DMS114 treated with DMSO at 0.1 percent for 48 hours (cell line): Measurements from ENCODE around the gene MICAL1.

Source experiments
- DNase-seq: peaks from one replicate; lab custom pipeline; 2025; ENCODE audit not compliant: unreplicated experiment; lab: John Stamatoyannopoulos, UW

The MICAL1 gene

DNA sequence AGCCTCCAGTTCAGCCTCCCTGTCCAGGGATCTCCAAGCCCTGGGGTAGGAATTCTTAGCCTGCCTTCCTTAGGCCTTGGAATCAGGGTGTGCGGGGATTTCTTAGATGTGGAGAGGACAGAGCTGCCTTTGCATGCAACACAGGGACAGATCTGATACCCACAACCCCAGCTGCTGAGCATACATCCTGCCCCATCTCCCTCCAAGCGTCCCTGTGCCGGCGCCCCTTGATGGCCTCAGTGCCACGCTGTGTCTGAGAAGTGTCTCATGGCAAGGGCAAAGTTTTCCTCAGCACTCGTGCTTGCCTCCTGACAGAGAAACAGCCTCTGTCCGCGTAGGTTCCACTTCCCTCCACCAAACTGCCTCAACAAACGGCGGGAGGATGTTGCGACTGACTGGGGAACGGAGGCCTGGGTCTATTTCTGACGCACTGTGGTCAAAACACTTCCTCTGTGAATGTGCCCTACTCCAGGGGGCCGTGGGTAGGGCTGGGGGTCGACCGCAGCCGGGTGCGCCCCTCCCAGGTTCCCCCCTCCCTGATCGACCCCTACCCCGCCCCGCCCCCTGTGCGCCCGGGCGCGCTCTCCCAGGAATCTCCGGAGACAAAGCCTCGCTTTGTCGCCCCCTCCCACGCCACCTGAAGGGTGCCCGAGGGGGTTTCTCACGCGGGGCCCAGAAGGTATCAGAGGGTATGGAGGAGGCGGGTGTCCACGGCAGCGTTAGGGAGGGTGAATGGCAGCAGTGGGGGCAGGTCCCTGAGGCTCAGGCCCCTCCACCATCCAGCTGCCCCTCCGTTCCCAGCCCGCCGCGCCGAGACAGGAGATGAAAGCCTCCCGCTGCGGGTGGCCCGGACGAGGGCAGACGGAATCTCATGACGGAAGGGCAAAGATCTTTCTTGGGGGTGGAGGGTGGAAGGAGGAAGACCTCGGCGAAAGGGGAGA lies 806 bp downstream of the MICAL1 start:
- DNase-seq = no peak

DNA sequence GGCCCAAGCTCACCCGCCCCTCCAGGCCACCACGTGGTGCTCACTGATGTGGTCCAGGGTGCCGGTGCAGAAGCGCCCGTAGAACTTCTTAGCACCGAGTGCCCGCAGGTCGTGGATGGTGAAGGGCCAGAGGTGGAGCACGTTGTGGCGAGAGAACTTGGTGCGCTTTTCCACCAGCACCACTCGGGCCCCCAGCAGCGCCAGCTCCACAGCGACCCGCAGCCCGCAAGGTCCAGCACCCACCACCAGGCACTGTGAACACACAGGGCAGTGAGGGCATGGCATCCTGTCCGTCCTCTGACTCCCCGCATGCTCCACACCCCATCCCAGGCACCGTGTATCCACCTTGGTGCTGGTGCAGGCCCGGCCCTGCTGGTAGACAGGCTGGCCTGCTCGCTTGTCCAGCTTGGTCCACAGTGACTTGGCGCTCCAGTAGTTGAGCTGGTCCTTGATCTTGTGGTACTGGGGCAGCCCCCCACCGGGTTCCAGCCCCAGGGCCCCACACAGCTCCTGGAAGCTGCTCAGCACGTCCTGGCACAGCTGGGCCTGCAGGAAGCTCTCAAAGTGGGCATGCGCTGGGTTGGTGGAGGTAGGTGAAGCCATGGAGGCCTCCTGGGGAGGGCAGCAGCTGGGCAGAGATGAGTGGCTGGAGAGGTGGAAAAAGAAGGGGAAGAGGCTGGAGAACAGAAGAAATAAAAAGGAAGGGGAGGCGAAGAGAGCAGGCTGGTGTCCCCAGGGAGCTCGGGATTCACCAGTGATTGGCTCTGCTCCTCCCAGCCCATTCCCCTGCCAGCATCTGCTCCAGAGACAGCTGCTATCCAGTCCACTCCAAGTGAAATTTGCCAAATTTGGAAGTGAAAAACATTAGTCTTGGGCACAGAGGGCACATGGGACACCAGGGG lies 1.7 kb downstream of the MICAL1 start:
- DNase-seq = no peak

DNA sequence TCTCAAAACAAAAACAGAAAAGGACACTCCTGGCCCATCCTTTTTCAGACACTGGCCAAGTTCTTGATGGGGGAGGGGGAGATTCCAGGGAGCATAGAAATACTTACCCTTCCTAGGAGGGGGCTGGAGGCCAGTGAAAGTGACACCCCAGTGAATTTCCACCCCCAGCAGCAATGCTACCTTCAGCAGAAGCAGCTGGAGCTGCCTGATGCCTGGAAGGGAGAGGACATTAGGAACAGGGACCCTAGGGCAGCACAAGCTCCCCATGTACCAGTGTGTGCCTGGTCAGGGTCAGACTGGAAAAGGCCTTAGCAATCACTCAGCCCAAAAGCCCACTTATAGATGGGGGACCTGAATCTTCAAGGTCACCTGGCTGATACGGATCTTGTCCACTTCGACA lies 2.4 kb downstream of the MICAL1 start:
- no peak for DNase-seq

GRCh38 chr6:109452181-109452580 lies 3.4 kb downstream of the MICAL1 start:
- no peak for DNase-seq

GRCh38 chr6:109451376-109451775 lies 4.2 kb downstream of the MICAL1 start:
- no peak for DNase-seq

DNA sequence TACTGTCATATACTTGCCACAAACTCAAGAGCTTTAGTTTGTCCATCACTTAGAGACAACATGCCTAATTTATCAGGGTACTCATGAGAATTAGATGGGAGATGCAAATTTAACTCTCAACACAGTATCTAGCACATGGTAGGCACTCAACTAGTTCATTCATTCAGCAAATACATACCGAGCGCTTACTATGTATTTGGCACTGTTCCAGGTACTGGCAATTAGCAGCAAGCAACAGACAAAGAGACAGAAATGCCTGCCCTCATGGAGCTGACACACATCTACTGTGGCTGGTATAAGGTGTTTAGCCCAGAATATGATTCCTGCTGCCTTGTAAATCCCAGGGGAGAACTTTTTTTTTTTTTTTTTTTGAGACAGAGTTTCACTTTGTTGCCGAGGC lies 4.8 kb downstream of the MICAL1 start:
- DNase-seq = no peak

DNA sequence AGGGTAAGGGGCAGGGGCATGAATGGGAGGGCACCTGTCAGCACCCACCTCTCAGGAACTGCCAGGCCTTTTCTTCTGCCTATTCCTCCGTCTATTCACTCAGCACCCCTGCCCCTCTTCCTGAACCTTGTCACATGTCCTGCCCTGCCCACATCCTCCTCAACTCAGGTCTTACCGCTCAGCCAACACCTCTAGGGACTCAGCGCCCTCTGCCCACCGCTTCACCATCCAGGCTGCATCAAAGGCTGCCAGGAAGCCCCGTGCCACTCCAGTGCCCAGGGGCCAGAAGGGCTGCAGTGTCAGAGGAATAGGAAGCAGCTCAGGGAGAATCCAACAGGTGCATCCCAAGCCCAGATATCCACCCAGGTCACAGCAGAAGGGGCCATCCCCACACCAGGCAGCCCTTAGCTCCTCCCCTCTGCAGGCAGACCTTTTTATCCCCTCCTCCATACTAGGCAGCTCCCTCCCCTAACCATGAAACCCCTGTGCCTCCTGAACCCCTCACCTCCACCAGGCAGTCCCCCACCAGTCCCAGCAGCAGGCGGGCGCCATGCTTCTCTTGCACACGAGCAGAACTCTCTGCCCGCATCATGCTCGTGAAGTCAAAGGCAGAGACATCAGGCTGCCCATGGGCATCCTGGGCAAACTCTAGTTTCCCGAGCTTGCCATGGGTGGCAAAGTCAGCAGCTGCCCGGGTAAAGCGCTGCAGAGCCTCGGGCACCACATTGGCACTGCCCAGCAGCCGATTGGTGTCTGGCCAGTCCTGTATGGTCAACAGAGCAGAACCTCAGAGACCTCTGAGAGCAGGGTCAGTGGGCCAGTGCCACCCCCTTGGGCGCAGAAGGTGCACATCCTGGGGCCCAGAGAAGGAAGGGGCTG lies 5.5 kb downstream of the MICAL1 start:
- no peak for DNase-seq

GRCh38 chr6:109449064-109449794 lies 6.3 kb downstream of the MICAL1 start:
- DNase-seq = no peak

DNA sequence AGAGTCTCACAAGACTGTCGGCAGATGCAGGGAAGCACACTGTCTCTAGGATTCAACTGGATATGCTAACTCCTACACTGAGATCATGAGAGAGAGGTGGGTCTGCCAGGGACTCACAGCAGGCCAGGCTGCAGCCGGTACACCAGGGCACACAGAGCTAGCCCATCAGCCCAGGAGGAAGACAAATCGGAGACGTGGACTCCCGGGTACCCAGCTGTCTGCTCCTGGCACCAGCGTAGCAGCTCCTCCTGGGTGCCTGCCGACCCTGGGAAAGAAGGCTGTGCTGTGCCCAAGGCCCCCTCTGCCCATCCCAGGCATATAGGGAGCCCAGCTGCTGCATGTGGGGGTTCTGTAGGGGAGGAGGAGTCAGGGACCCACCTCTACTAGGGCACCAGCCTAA lies 7.0 kb downstream of the MICAL1 start:
- no peak for DNase-seq

DNA sequence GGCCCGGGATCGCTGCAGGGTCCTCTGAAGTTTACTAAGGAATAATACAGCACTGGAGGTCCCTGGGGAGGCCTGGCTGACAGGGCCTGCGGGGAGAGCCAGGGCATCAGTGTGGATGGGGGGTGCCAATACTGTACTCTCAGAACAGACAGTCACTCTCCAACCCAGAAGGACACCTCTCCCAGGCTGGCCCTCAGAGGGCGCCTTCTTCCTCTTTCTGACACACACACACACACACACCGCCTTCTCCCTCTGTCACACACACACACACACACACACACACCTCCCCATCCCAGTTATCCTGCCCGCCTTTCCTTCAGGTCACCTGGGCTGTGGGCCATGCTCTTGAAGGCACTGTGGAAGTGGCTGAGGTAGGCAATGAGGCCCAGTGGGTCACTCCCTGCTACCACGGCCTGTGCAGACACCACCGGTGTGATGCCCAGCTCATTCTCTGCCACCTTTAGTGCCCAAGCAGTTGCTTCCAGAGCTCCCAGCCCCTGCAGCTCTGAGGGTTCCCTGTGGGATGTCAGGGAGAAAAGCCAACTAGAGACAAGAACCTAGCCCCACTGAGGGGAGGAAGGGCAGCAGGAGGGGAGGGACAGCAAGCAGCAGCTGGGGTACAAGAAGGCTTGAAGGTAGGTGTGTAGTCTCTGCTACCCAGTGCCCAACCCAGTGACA lies 7.6 kb downstream of the MICAL1 start:
- DNase-seq = peak; percentile 9

- no peak for DNase-seq
Observed at GRCh38 chr6:109447087-109447486, 8.5 kb downstream of the MICAL1 start.

GRCh38 chr6:109446541-109446940 lies 9.0 kb downstream of the MICAL1 start:
- DNase-seq = no peak

DNA sequence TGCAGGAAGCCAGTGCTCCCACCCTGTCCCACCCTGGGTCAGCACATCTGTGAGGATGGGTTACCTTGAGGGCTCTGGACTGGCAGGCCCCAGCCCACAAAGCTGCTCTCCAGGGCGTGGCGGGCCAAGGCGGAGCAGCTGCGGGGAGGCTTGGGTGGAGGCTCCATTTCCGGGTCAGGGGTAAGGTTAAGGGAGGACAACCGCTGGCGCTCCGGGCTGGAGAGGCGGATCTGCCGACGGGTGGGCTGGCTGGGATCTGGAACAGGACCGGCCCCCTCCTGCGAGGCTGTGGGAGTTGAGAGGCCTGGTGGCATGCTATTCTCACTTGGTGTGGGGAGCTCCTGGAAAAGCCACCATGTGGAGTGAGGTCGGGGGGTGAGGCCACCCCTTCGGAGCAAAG lies 9.5 kb downstream of the MICAL1 start:
- no peak for DNase-seq

DNA sequence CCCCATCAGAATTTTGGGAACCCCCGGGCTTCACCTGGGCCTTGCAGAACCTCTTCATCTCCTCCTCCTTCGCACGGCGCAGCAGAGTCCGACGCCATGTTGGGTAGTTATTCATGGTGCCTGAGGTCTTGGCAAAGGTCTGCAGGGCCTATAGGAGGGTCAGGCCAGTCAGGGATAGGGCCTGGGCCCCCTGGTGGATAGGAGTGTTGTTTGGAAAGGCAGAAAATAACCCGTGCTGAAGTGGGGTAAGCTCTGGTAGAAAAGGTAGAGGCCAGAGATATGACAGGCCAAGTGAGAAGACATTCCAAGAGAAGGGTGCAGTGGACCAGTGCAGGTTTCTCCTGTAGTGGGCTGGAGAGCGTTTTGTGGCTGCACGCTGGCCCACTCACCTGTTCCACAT lies 10.2 kb downstream of the MICAL1 start:
- DNase-seq = no peak

GRCh38 chr6:109443425-109443950 lies 12.1 kb downstream of the MICAL1 start:
- DNase-seq = no peak

- DNase-seq = no peak
Observed at GRCh38 chr6:109442393-109442924, 13.1 kb downstream of the MICAL1 start.

DNA sequence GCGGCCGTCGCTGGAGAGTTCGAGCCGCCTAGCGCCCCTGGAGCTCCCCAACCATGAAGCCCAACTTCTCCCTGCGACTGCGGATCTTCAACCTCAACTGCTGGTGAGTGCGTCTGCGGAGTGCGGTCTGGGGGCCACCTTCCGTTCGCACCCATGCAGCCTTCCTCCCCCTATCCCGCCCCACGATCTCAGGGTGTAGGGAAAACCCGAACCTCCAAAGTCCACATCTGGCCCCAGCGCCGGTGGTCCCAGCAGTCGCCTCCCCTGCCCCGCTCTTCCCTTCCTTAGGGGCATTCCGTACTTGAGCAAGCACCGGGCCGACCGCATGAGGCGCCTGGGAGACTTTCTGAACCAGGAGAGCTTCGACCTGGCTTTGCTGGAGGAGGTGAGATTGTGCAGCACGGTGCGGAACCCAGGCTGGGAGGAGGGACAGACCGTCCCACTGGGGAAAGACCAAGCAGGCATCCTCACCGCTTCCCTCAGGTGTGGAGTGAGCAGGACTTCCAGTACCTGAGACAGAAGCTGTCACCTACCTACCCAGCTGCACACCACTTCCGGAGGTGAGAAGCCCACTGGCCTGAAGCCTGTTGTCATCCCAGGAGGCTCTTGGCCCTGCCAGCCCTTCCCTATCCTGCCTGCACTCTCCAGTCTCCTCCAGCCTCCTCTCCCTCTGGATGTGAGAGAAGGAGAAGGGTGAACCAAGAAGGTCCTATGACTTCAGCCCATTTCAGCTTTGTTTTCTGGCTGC lies 14.3 kb downstream of the MICAL1 start:
- peak; percentile 21 for DNase-seq

DNA sequence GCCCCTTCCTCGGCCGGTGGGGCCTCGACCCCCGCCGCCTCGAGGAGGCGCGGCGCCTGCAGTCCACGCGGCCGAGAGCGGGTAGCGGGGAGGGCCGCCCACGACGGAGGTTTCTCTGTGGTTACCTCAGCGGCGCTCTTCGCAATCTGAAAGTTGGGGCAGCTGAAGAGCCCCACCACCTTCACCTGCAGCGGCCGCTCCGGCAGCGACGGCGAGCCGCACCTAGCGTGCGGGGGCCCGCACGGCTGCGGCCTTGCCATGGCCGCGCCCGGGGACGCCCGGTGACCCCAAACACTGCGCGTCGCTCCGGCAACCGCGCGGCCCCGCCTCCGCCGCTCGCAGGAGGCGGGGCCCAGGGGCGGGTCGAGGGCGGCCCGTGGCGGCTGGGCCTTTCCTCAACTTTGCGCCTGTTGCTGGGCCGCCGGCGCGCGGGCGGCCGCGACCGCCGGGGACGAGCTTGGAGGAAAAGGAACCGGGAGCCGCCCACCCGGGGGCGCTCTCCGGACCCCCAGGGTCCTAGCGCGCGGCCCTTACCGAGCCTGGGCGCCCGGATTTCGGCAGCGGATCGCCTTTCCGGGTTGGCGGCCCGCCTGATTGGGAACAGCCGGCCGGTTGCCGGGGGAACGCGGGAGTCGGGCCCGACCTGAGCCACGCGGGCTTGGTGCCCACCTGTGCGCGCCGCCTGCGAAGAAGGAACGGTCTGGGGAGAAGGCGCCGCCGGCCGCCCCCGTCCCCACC lies 15.1 kb downstream of the MICAL1 start, which contains the start of the genes PPIL6 and SMPD2:
Gene PPIL6 (minus strand): TSS at position 298 of the 738 bp plus-strand sequence. CDS start 38 bp downstream, at position 260.
Gene SMPD2 (plus strand): TSS at position 394 of the 738 bp plus-strand sequence. CDS start 398 bp downstream, outside the sequence.
- DNase-seq = peak; percentile 59
